Sigmoid colon (tissue), 4 donors: Measurements from ENCODE around the gene CERKL.

Experiments used
- EP300 ChIP-seq, 4 donors: sonication (generic); formaldehyde crosslinking; IDR thresholded peaks; one replicate each; pipeline ENCODE4 v1.6.1; 2017; ENCODE audit warnings: antibody characterized with exemption in 4 of 4
- POLR2A ChIP-seq, 2 donors: fragments of 450-650 bp; IDR thresholded peaks; one replicate each; pipeline ENCODE4 v1.6.1; 2016; ENCODE audit warnings: antibody characterized with exemption in 2 of 2, mild to moderate bottlenecking in 2 of 2, moderate library complexity in 2 of 2
- POLR2AphosphoS5 ChIP-seq, 4 donors: sonication (generic); formaldehyde crosslinking; IDR thresholded peaks; one replicate each; pipeline ENCODE4 v1.6.1; 2017; ENCODE audit warnings: antibody characterized with exemption in 4 of 4
- TF ChIP-seq, protein P1 (sequence below), 4 experiments: fragments of 450-650 bp in 3 of 4; fragments of 200-600 bp in 1 of 4; IDR thresholded peaks; one replicate each; pipeline ENCODE4 v1.5.1; 2016 to 2019; ENCODE audit warnings: antibody characterized with exemption in 4 of 4, mild to moderate bottlenecking in 3 of 4, moderate library complexity in 2 of 4

DNA sequence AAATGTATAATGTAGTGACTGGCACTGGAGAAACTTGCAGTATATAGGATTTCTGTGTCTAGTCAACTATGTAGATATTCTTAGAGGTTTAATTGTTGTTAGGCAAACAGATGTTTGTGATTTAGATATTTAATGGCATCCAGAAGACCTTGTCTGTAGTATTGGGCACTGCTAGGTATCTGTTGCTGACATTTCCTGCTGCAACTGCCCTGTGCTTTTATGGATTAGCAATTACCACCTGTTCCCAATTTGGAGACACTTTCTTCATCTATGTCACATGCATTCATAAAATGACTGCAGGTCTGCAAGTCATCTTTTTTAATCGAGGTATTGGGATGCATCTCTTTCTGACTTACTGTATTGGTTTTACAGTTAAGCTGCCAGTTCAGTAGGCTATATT is 128.5 kb downstream of the CERKL start:
- TF ChIP-seq, protein P1, sequence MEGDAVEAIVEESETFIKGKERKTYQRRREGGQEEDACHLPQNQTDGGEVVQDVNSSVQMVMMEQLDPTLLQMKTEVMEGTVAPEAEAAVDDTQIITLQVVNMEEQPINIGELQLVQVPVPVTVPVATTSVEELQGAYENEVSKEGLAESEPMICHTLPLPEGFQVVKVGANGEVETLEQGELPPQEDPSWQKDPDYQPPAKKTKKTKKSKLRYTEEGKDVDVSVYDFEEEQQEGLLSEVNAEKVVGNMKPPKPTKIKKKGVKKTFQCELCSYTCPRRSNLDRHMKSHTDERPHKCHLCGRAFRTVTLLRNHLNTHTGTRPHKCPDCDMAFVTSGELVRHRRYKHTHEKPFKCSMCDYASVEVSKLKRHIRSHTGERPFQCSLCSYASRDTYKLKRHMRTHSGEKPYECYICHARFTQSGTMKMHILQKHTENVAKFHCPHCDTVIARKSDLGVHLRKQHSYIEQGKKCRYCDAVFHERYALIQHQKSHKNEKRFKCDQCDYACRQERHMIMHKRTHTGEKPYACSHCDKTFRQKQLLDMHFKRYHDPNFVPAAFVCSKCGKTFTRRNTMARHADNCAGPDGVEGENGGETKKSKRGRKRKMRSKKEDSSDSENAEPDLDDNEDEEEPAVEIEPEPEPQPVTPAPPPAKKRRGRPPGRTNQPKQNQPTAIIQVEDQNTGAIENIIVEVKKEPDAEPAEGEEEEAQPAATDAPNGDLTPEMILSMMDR (IDR thresholded peaks at IDR 0.05): no peak
- TF ChIP-seq POLR2AphosphoS5 (IDR thresholded peaks at IDR 0.05): no peak
- no peak for TF ChIP-seq POLR2A (IDR thresholded peaks at IDR 0.05)
- no peak for TF ChIP-seq EP300 (IDR thresholded peaks at IDR 0.05)
